ENCODE results near the gene BRINP3.

The BRINP3 gene

DNA sequence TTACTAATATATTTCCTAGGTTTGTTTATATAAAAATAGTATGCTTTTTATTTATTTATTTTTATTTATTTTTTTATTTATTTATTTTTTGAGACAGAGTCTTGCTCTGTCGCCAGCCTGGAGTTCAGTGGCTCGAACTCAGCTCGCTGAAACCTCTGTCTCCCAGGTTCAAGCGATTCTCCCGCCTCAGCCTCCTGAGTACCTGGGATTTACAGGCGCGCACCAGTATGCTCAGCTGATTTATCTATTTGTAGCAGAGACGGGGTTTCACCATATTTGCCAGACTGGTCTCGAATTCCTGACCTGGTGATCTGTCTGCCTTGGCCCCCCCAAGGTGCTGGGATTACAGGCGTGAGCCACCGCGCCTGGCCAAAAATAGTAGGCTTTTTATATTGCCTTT lies 33.2 kb downstream of the BRINP3 start:
- DNase-seq, result no peak

DNA sequence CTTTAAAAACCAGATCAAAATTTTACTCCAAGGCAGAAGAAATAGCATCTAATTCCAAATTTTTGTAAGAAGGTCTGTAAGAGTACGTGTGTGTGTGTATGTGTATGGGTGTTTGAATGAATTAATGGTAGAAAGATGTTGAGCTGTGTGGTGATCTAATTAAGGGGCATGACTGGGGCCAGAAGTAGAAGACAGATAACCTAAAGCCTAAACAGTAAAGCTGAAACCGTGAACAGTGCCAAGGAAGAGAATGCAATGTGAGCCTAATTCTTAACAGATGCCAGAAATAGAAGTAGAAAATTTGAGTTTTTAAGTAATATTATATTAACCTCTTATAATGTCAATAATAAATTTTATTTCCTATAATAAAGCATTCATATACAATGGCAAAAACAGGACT lies 38.2 kb downstream of the BRINP3 start:
- DNase-seq, result no peak

DNA sequence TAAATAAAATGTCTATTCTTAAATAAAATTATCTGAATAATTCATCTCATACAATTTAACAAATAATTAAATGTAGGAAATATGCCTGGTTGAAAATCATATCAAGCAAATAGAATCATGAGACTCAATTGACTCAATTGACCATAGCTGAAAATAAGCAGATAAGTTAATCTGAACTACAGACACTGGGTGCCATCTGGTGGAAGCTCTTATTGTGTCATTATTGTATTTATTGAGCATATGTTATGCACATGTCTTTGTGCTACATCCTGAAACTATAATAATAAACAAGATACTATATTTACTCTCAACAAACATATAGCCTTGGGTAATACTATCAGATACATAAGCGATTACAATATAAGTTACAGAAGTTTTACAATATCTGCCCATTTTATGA lies 41.0 kb downstream of the BRINP3 start:
- no peak for DNase-seq

DNA sequence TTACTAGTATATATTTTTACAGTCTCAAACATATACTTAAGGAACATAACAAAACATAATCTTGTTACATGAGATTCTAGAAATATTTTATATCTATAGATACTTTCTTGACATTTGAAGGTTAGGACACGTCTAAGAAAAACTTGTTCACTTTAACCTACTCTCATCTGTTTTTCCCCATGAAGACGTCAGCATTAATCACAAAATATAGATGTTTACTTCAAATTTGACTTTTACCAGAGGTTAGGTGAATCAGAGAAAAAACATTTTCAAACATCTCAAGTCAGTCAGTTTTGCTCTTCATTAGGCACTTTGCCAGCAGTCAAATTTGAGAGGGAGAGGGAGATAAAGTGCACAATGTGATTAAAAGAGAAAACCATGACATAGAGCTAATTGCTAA lies 47.7 kb downstream of the BRINP3 start:
- DNase-seq, result no peak

DNA sequence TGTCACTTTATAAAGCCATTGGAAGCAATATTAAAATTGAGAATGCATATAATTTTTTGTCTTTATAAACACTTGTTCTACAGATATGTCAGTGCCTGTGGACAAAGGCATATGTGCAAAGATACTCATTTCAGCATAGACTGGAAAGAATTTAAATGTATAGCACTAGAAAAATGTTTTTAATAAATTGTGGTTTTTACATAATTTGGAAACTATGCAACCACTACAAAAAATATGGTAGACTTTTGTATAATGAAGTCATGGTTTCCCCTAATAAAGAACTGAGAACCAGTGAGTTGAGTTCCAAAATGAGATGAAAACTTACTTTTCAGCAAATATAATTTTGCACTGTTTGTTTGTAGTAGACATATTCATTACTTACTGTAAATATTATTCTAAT lies 48.5 kb downstream of the BRINP3 start:
- no peak for DNase-seq

DNA sequence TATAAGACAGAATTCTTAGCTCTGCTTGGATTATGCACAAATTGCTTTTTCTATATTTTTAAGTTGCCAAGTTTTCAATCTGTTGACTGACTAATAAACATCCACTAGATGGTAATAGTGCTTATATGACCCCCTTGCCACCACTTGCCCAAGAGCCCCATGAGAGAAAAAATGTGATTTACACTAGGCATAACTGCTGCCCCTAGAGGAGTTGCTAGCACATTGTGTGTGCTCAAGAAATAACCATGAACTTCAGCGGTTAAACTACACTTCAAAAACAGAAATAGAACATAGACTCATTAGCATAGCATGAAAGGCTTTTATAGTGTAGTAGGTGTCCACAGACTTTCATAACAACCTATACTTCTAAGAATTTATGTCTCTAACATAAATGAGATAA lies 61.4 kb downstream of the BRINP3 start:
- no peak for DNase-seq

DNA sequence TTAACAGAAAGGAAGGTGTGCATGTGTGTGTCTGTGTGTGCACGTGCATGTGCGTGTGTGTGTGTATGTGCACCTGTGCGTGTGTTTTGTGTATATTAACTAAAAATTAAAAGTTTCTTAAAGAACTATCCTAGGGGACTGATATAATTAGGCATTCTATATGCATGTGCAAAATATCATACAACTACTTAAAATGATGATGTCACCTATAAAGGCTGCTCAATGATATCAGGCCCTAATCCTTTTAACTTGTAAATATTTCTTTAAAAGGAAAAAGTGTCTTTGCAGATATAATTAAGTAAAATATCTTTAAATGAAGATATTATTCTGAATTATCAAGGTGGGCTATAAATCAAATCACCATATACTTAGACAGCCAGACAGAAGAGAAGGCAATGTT lies 64.5 kb downstream of the BRINP3 start:
- DNase-seq, result no peak

DNA sequence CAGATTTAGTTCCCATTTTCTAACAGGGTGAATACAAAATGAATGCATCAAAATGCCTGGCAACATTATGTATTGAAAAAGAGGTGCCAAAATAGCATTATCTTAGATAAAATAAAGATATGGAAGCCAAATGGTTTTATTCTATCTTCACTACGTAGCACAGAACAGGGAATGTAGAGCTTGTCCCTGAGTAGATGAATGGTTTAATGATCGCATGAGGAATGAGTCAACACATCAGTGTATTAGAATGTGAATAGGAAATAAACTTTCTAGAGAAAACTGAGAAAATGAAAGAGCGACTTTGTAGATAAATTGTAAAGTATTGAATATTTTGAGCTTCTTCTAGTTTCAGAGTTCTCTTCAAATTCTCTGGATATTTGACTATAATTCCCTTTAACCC lies 74.3 kb downstream of the BRINP3 start:
- no peak for DNase-seq

DNA sequence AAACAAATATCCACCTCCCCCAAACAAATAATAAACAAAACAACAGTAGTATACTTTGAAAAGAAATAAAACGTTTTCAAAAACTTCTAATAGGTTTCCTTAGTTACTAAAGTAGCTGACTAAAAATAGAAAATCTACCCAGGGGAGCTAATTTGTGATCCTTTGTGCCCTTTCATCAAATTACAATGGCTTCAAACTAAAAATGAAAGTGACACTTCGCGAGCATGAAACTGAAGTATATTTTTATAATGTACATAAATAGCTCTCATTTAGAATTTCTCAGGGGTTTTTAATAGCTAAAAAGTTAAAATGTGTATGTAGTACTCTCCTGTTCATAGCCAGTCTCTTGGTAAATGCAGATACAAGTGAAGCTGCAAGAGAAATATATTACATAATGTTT lies 78.4 kb downstream of the BRINP3 start:
- no peak for DNase-seq

DNA sequence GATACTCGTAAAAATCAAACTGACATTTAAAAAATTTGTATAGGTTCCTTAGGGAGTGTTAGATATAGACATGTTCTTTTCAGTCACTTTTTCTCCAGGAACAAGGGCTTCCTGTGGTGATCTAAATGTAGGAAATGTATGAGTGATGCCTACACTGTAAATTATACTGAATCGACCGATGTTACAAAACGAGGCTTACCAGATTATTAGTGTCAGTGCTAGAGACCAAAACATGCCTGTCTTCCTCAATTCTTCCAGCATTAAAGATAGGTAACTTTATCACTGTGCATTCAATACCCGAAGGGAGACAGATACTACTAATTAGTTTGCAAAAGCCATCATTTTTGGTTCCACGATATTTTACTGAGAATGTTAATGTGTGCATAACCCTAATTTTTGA lies 86.1 kb downstream of the BRINP3 start:
- DNase-seq, result no peak

DNA sequence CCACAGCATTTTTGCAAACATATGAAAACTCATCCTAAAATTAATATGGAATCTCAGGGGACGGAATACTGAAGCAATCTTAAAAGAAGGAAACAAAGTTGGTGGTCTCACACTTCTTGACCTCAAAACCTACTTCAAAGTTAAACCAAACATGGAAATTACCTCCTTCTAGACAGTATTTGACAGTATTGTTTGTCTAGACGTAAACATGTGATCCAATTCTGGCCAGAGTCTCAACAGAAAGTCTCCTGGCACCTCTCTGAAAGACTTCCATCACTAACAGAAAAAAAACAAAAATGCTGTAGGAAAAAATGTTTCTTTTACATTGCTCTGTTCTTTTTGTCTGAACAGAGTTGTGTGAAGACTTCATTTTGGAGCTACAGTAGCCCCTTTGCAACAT lies 99.7 kb downstream of the BRINP3 start:
- DNase-seq, result no peak

DNA sequence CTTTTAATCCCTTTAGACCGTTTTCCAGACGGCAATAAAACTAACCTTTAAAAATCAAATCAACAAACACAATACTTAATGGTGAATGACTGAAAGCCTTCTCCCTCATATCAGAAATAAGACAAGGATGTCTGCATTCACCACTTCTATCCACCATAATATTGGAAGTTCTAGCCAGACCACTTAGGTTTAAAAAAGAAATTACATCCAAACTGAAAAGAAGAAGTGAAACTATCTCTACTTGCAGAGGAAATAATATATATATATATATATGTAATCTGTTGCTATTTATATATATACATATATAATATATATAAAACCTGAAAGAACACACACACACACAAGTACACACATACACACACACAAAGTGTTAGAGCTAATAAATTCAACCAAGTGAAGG lies 100.4 kb downstream of the BRINP3 start:
- no peak for DNase-seq

DNA sequence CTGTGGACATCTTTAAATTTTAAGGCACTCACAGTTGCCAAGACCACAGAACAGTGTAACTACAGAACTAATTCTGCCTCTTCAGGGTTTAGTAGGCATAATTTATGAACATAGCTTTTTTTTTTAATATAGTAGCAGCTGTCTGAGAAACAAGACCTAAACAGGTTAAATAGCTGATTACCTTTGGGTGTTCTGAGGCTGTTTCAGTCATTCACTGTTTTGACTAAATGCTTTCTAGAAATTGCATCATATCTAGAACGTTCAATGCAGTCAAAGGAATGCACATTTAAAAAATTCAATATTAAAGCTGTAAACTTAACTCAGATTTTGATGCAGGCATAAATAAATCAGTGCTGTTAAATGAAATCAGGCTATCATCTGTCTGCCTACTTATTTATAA lies 101.6 kb downstream of the BRINP3 start:
- DNase-seq, result no peak

DNA sequence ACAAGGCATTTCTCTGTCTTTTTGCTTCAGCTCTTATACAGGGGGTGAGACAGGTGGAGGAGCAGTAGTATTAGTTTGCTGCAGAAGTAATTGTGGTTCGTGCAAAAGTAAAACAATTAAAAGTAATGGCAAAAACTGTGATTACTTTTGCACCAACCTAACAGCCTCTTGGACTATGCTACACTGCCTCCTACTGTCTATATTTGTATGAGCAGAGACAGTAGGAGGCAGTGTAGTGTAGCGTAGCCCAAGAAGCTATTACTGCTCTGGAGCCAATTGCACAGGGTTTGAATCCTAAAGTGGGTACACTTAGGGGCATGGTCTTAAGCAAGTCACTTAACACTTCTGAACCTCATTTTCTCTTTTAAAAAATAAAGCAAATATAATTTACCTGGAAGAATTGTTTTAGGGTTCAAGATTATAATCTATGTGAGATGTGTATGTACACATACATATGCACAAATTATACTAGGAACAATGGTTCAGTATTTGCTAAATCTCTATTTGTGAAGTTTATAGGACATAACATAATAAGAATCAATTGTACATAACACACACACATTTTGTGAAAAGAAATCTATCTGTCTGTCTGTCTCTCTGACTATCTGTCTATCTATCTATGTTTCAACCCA lies 103.8 kb downstream of the BRINP3 start:
- DNase-seq, result no peak

DNA sequence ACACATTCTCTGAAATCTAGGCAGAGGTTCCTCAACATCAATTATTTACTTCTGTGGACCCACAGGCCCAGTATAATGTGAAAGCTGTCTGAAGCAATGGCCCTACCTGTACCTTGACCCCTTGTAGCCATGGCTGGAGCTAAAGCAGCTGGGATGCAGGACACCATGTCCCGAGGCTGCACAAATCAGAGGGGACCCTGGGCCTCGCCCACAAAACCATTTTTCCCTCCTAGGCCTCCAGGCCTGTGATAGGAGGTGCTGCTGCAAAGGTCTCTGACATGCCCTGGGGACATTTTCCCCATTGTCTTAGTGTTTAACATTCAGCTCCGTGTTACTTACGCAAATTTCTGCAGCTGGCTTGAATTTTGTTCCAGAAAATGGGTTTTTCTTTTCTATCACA lies 110.5 kb downstream of the BRINP3 start:
- DNase-seq, result no peak

DNA sequence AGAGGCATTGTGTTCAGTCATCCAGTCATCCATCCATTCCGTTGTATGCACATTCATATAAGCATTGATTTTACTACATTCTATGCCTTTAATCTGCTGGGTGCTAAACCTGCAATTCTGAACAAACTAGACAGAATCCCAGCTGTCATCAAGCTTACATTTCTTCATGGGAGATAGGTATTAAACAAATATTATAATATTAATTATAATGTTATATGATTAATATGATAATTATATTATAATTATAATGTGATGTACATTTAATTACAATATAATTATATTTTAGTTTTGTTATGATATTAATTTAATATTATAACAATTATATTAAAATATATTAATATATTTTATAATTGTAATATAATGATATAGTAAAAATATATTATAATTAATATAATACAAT lies 112.4 kb downstream of the BRINP3 start:
- DNase-seq, result no peak

DNA sequence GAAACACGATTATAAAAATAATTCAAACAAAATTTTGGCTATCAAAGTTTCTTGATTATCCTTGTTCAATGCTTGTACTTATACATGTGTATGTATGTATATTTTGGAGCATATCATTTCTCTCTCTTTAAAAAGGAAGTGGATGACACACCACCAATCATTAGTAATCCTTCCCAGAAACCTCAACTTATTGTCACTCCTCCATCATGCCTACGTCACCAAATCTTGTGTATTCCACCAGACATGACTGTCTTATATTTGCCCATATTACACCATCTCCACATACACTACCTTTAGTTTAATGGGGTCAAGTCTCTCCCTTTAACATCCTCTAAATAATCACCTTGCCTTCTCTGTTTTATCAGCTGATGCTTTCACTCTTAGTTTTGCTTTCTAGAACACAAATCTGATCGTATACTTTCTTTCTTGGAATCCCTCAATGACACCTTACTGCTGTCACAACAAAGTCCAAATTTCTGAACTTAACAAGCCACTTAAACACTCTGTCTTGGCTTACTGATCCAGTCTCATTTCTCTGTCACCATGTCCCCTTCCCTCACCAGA lies 124.0 kb downstream of the BRINP3 start:
- DNase-seq, result no peak

DNA sequence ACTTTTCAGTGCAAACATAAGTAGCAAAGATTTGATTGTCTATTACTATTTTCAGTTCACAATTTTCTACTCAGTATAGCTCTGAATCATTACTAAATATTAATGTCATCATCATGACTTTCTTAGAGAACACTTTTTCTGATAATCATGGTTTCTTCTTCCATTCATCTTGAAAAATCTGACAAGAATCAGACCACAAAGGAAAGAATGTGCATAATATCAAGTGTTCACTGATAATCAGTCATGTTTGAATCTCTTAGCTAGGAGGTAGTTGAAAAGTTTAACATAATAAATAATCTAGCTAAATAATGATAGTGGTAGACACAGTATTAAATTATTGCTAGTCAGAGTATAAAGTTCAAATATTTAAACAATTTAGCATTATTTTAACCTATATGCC lies 133.2 kb downstream of the BRINP3 start:
- no peak for DNase-seq

DNA sequence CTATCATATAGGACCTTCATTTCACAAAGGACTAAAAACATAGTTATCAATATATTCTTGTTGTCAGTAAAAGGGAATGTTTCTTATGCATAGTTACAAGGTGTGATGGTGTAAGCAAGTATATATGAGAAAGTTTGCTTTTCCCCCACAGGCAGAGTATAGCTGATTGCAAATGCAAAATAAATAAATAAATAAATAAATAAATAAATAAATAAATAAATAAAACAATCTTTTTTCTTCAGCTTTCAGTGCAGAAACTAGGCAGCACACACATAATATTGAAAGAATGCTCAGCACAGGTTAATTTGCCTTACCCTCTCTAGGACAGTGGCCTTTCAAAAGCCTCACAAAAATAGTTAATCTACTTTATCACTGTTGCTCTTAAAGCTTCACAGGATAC lies 138.8 kb downstream of the BRINP3 start:
- DNase-seq, result no peak

DNA sequence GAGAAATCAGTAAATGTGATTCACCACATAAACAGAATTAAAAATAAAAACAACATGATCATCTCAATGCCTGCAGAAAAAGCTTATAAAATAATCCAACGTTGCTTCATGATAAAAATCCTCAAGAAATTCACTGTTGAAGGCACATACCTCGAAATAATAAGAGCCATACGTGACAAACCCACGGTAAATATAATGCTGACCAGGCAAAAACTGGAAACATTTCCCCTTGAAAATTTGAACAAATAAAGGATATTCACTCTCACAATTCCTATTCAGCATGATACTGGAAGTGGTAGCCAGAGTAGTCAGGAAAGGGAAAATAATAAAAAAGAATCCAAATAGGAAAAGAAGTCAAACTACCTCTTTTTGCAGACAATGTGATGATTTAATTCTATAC lies 148.8 kb downstream of the BRINP3 start:
- no peak for DNase-seq

DNA sequence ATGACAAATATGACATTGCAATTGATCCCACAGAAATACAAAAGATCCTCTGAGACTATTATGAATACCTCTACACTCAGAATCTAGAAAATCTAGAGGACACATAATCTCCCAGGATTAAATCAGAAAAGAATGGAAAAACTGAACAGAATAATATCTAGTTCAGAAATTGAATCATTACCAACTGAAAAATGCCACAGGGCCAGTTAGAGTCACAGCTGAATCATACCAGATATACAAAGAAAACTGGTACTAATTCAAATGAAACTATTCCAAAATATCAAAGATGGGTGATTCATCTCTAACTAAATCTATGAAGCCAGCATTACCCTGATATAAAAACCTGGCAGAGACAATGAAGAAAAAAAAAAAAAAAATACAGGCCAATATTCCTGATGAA lies 149.3 kb downstream of the BRINP3 start:
- DNase-seq, result no peak

DNA sequence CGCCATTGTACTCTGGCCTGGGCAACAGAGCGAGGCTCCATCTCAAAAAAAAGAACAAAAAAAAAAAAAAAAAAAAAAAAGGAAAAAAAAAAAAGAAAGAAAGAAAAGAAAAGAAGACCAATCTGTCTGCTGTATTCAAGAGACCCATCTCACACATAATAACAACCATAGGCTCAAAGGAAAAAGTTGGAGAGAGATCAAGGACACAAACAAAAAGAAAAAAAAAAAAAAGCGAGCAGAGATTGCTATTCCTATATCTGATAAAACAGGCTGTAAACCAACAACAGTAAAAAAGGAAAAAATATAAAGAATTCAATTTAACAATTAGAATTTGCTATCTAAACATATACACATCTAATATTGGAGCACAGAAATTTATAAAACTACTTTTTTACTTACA lies 150.4 kb downstream of the BRINP3 start:
- no peak for DNase-seq

DNA sequence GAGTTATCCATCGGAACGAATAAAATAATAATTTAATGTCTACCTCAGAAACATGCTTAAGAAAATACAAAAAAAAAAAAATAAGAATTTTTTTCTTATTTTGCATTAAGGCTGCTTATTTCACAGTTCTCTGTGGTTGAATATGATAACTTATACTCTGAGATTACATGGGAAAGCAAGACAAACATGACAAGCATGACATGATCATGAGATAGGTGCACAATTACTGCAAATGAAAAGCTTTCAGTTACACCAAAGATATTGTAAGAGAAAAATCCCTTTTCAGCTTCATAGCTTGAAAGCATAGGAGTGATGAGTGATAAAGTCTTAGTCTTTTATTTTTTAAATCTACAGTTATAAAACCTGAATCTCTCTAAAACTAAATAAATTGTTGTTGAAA lies 154.1 kb downstream of the BRINP3 start:
- DNase-seq, result no peak

DNA sequence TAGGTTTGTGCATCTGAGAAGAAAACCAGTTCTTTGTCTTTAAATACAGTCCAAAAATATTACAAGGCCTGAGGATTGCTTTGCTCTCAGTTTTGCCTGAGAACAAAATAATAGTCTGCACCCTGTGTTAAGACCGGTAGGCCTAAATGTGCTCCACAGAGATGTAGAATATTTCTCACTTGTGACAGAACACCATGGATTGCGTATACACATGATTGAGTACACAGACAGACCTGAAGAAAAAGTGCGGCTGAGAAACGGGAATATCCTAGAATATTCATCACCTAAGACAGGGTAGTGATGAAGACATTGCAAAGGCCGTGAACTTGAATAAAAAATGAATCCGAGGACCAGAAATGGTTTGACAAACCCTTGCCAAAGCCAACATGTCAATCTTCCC lies 155.4 kb downstream of the BRINP3 start:
- DNase-seq, result no peak

DNA sequence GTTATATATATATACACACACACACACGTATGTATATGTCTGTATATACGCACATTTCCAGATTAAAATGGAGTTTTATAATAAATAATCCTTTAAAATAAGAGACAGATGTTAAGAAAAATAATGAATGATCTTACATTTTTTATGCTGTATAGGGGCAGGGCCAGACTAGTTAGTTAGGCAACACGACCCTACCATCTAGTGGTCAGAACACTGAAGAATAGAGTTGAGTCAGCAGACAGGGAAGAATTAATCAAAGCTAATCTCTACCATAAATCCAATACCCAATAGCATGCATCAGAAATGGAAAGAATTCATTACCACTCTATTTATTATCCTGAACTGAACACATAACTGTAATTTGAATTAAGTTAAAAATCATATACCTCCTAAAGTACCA lies 156.7 kb downstream of the BRINP3 start:
- DNase-seq, result no peak

DNA sequence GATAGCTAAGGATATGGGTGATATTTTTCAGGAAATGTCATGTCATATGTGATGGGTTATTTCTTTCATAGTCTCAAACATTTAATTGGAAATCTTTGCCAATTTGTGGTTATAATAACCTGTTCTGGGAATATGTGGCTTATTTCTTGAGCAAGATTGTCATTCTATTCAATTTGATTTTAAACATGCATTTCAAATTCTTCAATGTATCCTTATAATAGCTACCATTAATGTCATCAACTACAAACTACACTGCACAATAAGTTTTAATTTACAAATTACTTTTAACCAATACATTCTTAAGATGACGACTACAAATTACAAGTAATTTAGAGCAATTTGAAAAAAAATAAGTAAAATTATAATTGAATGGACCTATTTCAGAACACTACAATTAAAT lies 164.9 kb downstream of the BRINP3 start:
- DNase-seq, result no peak

Measured in NCI-H774 (cell line).